NCI-H1694 (cell line): ENCODE measurements around the gene TMEM218.

Source experiments
- DNase-seq: peaks from one replicate; lab custom pipeline; 2025; lab: John Stamatoyannopoulos, UW

Gene TMEM218

DNA sequence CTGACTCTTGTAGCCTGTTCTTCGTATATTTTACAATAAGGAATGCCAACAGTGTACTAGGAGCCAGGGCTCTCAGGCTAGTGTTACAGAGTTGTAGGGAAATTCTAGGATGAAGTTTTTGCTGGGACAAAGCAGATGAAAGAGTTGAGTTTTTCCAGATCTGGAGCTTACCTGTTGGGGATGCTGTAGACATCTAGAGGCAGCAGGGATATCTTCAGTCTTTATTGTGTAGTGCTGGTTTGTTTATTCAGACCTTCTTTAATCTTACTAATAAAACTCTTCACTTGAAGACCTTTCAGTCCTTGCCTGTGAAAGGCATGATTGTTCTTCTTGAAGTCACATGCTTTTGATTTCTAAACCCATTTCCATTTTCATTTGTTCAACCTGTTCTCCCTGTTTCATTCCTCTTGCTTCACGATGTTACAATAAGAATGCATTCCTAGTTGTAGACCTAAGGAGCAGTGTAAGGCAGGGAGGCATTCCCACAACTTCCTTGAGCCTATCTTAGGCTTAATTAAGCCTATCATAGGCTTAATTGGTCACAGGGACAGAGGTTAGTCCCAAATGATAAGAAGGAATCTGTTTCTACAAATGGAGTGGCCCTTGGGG, 56.2 kb downstream of the TMEM218 start:
- no peak for DNase-seq

DNA sequence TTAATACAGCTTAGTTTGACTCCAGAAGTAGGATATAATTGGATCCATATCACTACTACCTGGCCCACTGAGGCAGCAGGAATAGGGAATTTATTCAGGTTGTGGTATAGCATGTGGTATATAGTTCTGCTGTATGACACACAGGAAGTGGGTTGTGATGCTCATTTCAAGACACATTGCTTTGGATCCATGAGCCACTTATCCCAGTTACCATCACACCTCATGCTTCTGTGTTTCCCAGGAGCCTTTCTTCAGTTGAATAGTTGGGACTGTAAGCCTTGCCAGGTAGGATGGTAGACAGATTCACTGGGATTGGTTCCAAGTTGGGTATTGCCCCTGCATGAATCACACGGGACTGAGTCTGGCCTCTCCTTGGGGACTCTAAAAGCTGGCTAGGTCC, 58.3 kb downstream of the TMEM218 start:
- DNase-seq, result no peak

DNA sequence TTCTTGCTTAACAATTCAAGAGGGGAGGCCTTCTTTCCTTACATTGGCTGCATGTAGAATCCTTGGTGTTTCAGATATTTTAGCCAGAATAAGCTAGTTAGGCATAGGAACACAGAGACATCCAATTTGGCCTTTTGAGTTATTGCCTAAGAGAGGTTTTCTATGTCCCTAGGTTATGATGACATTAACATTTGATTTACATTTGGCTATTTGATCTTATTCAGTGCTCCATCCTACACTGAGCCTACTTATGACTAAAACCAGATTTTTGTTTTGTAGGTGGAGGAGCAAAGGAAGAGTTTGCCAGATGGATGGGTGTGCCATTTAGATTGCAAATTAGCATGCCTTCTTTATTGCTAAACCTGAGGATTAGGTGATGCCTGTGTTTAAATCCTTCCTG, 59.4 kb downstream of the TMEM218 start:
- DNase-seq, result no peak

DNA sequence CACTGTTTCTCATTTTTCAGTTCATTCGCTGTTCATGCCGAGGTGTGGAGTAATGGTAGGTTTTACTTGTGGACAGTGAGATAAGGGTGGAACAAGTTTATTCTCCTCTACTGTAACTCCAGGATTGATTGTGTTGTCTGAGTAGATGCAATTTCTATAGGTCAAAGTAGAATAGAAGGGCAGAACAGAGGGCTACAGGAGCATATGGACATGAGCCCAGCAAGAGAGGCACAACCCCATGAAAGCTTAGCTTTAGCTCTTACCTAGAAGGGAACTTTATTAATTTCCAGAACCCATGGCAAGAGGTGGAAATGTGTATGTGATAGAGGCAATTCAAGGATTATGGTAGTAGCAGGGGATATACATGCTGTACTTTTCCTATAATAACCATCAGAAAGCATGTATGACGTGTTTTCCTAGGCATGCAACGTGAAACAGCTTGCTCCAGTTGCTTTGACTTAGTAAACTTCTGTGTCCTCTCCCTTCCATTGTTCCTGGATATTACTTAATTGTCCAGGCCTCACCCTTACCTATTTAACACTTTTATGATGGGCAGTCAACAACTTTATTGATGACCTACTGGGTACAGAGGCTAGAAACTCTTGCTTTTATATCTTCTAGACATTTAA, 62.1 kb downstream of the TMEM218 start:
- no peak for DNase-seq
